Tibial nerve (tissue), 4 donors: ENCODE results near the gene LDLRAP1. TPM values are rescaled to one million over a fixed set of nuclear protein-coding genes. Genes with fewer than 3 reads are reported as not detected.
"Not testable (repeated sequence)": the region's sequence is repeated elsewhere in the genome, so short reads cannot be mapped to it uniquely, and the experiment has no call there.

Source experiments
- DNase-seq, 2 donors: peaks; one replicate each; pipeline ENCODE4 v3.0.0-alpha.2; 2019; ENCODE audit warnings: low spot score in 2 of 2
- H3K27ac ChIP-seq, 4 donors: fragments of 200-600 bp; sonication (generic) in 3 of 4; one replicate each; pipeline ENCODE4 v1.5.1; 2017 to 2019; ENCODE audit warnings: mild to moderate bottlenecking in 1 of 4
- H3K27me3 ChIP-seq, 2 donors: fragments of 200-600 bp; sonication (generic) in 1 of 2; one replicate each; pipeline versions ENCODE4 v1.5.1 to v1.6.0; 2017 to 2019
- H3K36me3 ChIP-seq, 3 donors: fragments of 200-600 bp; sonication (generic); one replicate each; pipeline ENCODE4 v1.5.1; 2018 to 2019
- H3K4me1 ChIP-seq, 4 donors: fragments of 200-600 bp; sonication (generic) in 3 of 4; one replicate each; pipeline ENCODE4 v1.5.1; 2017 to 2019
- H3K4me3 ChIP-seq, 4 donors: fragments of 200-600 bp; sonication (generic) in 3 of 4; one replicate each; pipeline ENCODE4 v1.5.1; 2017 to 2019; ENCODE audit warnings: mild to moderate bottlenecking in 1 of 4, moderate library complexity in 1 of 4
- H3K9me3 ChIP-seq, 4 donors: fragments of 200-600 bp; sonication (generic) in 3 of 4; one replicate each; pipeline ENCODE4 v1.5.1; 2017 to 2019
- CTCF ChIP-seq, 5 experiments: fragments of 200-600 bp in 3 of 5; fragments of 450-650 bp in 2 of 5; sonication (generic) in 3 of 5; IDR thresholded peaks; one replicate each; pipeline ENCODE4 v1.5.1; 2016 to 2019; ENCODE audit warnings: antibody characterized with exemption in 5 of 5, mild to moderate bottlenecking in 3 of 5, moderate library complexity in 2 of 5
- EP300 ChIP-seq, 2 donors: sonication (generic); formaldehyde crosslinking; IDR thresholded peaks; one replicate each; pipeline ENCODE4 v1.6.1; 2017; ENCODE audit warnings: antibody characterized with exemption in 2 of 2, mild to moderate bottlenecking in 1 of 2
- POLR2A ChIP-seq, 2 donors: fragments of 450-650 bp; IDR thresholded peaks; one replicate each; pipeline ENCODE4 v1.6.1; 2017; ENCODE audit warnings: antibody characterized with exemption in 2 of 2, mild to moderate bottlenecking in 2 of 2, moderate library complexity in 2 of 2
- WGBS, 2 donors: methylation state at CpG; one replicate each; pipeline ENCODE4 v1.1.5; 2018; 5-methylcytosine and 5-hydroxymethylcytosine counted together
- total RNA-seq, 4 donors: library from RNA; depleted of rRNA; stranded (reverse); fragments of >200 nt; gene quantifications; one replicate each; pipeline ENCODE4 v1.1.0, GENCODE V29; 2016

The LDLRAP1 gene
- total RNA-seq, 4 donors from 2014 or later = 10.9 to 28.5 (median 14.7) TPM

DNA sequence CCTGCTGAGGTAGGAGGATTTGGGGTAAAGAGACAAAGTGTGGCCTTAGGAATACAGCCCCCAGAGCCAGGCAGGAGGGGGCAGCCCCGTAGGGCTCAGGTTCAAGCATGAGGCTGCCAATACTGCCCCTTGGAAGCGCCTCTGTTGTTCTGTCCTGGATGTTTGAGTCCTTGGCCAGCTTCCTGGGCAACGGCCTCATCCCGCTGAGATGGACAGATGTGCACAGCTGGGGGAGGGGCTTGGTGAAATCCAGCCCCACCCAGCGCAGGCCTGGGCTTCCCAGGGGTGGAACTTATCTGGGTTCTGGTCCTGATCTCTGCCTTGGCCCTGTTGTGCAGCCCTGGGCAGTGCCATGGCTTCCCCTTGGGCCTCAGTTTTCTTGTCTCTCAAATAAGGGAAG is 38.4 kb downstream of the LDLRAP1 start:
- H3K4me3 ChIP-seq = no peak overlapping the region
- TF ChIP-seq EP300 (IDR thresholded peaks at IDR 0.05) (no peak), CTCF (IDR thresholded peaks at IDR 0.05) (no peak), POLR2A (IDR thresholded peaks at IDR 0.05) (no peak)
- H3K36me3 ChIP-seq = no peaks in the 10 kb centered on the region
- WGBS, 2 donors = 63 to 70% methylated on average over 1 to 5 of the region's 5 CpGs
- H3K27ac ChIP-seq = no peak overlapping the region
- no peaks in the 10 kb centered on the region for H3K4me1 ChIP-seq
- H3K27me3 ChIP-seq = no peaks in the 10 kb centered on the region
- DNase-seq = no peak
- H3K9me3 ChIP-seq = no peaks in the 10 kb centered on the region

DNA sequence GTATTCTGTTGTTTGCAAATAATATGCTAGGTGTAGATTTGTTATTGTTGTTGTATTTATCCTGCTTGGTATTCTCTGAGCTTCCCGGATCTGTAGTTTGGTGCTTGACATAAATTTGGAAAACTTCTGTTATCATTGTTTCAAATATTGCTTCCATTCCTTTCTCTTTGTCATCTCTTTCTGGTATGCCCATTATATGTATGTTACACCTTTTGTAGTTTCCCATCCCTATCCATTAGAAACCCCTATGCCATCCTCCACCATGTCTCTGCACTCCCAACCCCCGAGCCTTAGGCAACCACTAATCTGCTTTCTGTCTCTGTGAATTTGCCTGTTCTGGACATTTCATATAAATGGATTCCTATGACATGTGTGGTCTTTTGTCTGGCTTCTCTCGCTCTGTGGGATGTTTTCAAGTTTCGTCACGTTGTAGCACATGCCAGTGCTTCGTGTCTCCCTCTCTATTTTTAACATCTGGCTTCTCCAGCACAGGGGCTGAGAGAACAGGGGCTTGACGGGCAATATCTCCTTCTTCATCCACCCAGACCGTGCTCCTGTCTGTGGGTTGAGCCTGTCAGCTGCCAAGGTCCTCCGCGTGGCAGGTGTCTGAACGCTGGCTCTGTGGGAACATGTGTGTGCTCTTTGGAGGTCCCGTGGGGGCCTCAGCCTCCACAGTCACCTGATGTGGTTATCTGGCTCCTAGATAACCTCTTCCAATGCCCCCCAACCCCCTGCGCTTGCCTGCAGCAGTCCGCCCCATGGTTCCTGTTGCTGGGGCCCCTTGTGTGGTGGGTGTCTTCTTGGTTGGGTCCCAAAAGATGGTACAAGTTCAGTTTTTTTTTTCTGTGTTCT is 40.3 kb downstream of the LDLRAP1 start:
- WGBS, 2 donors = 86 to 87% methylated on average over 14 of the region's 14 CpGs
- no peaks in the 10 kb centered on the region for H3K4me1 ChIP-seq
- no peaks in the 10 kb centered on the region for H3K27me3 ChIP-seq
- H3K9me3 ChIP-seq = no peaks in the 10 kb centered on the region
- no peak overlapping the region for H3K4me3 ChIP-seq
- H3K27ac ChIP-seq = no peak overlapping the region
- TF ChIP-seq POLR2A (IDR thresholded peaks at IDR 0.05) = no peak
- TF ChIP-seq CTCF (IDR thresholded peaks at IDR 0.05) = no peak
- no peak for TF ChIP-seq EP300 (IDR thresholded peaks at IDR 0.05)
- no peak for DNase-seq
- H3K36me3 ChIP-seq = no peaks in the 10 kb centered on the region

DNA sequence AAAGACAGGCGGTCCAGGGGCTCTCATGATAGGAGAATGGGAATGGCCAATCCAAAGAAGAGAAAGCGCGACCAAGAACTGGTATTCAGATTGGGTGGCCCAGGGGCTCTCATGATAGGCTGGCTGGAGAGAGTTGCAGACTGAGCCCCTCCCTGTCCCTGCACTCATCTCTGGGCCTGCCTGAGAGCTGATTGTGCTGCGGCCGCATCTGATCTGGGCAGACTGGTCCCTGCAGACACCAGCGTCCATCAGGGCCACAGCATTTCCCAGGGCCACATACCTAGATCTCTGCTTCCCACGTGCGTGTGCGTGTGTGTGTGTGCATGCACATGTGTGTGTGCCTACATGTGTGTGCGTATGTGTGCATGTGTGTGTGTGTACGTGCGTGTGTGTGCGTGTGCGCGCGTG is 42.8 kb downstream of the LDLRAP1 start:
- H3K9me3 ChIP-seq = no peaks in the 10 kb centered on the region
- 82 to 84% methylated on average over 16 of the region's 16 CpGs for WGBS, 2 donors

DNA sequence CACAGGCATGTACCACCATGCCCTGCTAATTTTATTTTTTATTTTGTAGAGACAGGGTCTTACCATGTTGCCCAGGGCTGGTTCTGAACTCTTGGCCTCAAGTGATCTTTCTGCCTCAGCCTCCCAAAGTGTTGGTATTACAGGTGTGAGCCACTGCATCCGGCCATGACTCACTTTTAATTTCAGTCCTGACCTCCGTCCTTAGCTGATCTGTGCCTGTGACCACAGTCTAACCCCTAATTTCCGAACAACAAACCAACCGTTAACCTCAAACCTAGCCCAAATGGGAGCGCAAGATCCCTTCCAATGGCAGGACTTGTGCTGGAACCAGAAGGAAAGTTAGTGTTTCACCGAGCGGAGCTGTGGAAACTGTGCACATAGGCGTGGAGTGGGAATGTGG is 43.9 kb downstream of the LDLRAP1 start:
- DNase-seq = no peak
- no peaks in the 10 kb centered on the region for H3K36me3 ChIP-seq
- no peaks in the 10 kb centered on the region for H3K9me3 ChIP-seq
- H3K4me1 ChIP-seq = peaks cover 0 to 11% (median 0%) of the 10 kb centered on the region in 4 donors
- 82 to 89% methylated on average over 8 of the region's 8 CpGs for WGBS, 2 donors
- no peaks in the 10 kb centered on the region for H3K27me3 ChIP-seq
- H3K4me3 ChIP-seq = no peak overlapping the region
- no peak overlapping the region for H3K27ac ChIP-seq
- TF ChIP-seq EP300 (IDR thresholded peaks at IDR 0.05) = no peak
- TF ChIP-seq CTCF (IDR thresholded peaks at IDR 0.05) = no peak
- TF ChIP-seq POLR2A (IDR thresholded peaks at IDR 0.05) = no peak

More for the DNA sequence above, 42.8 kb downstream of the LDLRAP1 start:
- Histone ChIP-seq H3K4me3 (no peak overlapping the region), H3K27me3 (no peaks in the 10 kb centered on the region), H3K36me3 (no peaks in the 10 kb centered on the region), H3K4me1 (peaks cover 0 to 11% (median 0%) of the 10 kb centered on the region in 4 donors), H3K27ac (no peak overlapping the region)
- TF ChIP-seq POLR2A (IDR thresholded peaks at IDR 0.05) (no peak), CTCF (IDR thresholded peaks at IDR 0.05) (no peak), EP300 (IDR thresholded peaks at IDR 0.05) (no peak)
- DNase-seq = no peak

- H3K27me3 ChIP-seq, DNase-seq, H3K9me3 ChIP-seq, H3K27ac ChIP-seq, H3K4me3 ChIP-seq, H3K36me3 ChIP-seq: not testable (repeated sequence)
- WGBS, 2 donors = 71 to 77% methylated on average over 7 of the region's 7 CpGs
- peaks cover 0 to 11% (median 0%) of the 10 kb centered on the region in 4 donors for H3K4me1 ChIP-seq
Measured at GRCh38 chr1:25588224-25588623, 44.8 kb downstream of the LDLRAP1 start.

DNA sequence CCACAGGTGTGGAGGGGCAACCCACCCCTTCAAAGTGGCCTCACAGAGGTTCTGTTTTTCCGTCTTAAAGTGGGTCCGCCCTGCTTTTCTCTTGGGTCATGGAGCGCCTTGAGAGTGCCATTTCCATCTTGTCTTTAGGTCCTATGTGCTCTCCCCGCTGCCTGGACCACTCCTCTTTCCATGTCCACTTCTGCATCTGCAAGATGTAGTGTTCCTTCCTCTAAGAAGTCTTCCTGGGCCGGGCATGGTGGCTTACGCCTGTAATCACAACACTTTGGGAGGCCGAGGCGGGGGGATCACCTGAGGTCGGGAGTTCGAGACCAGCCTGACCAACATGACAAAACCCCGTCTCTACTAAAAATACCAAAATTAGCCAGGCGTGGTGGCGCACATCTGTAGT is 45.4 kb downstream of the LDLRAP1 start:
- H3K4me3 ChIP-seq, DNase-seq, H3K36me3 ChIP-seq, H3K9me3 ChIP-seq, H3K27ac ChIP-seq, H3K27me3 ChIP-seq: not testable (repeated sequence)
- 96% methylated on average over 13 of the region's 13 CpGs for WGBS, 2 donors
- H3K4me1 ChIP-seq = peaks cover 0 to 11% (median 0%) of the 10 kb centered on the region in 4 donors
